ENCODE results near the gene LENG1. TPM values are rescaled to one million over a fixed set of nuclear protein-coding genes. Genes with fewer than 3 reads are reported as not detected.
A peak's percentile ranks its signal among the peaks of the same experiment; 100 is the strongest.

The LENG1 gene
- total RNA-seq, 1 experiment from 2014 or later = 11.2 TPM

DNA sequence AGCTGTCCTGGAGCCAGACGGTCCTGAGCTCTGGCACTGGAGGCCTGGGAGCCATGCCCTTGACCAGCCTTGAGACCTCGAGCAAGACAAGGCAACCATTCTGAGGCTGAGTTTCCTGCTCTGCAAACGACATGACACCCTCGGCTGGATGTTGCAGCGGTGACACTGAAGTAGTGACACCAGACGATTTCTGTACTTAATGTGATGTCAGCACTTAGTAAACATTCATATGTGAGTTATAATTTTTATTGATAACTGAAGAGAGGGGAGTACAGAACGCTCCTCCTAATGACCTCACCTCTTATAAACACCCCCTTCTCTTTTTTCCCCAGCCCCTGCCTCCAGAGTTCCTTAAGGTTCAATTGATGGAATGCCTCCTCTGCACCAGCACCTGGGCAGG, 51.0 kb downstream of the LENG1 start:
- H3K4me3 ChIP-seq (ENCODE audit: low read depth in 2 of 2, low read length in 2 of 2) = no peak overlapping the region
- in situ Hi-C loops (cut with HindIII; ENCODE audit: low pct_unique_long_range_greater_than_20kb, low sequenced_read_pairs) = no loop called here
- DNase-seq (ENCODE audit: low read depth, low spot score) (no peak), ATAC-seq (peak; percentile 6; the same call in 1 of the 2 replicates)
- BruUV-seq (replicated peaks) = no TSS peak
- H3K27me3 ChIP-seq (ENCODE audit: control insufficient read depth, insufficient read depth, low read length) = no peaks in the 10 kb centered on the region
- POLR2A ChIA-PET = no interaction called here
- H3K4me1 ChIP-seq (ENCODE audit: control insufficient read depth, insufficient read depth, low read length) = 0 out of 2 replicates have a peak, but pooled peaks cover 9% of the 10 kb centered on the region
- intact Hi-C loops (cut with micrococcal nuclease; ENCODE audit: unreplicated experiment) = no loop called here
- no peaks in the 10 kb centered on the region for H3K9me3 ChIP-seq (ENCODE audit: control insufficient read depth, insufficient read depth, low read depth, low read length)
- CTCF ChIA-PET = no interaction called here
- TF ChIP-seq CTCF (IDR thresholded peaks at IDR 0.05) = no peak
- TF ChIP-seq, protein P1, sequence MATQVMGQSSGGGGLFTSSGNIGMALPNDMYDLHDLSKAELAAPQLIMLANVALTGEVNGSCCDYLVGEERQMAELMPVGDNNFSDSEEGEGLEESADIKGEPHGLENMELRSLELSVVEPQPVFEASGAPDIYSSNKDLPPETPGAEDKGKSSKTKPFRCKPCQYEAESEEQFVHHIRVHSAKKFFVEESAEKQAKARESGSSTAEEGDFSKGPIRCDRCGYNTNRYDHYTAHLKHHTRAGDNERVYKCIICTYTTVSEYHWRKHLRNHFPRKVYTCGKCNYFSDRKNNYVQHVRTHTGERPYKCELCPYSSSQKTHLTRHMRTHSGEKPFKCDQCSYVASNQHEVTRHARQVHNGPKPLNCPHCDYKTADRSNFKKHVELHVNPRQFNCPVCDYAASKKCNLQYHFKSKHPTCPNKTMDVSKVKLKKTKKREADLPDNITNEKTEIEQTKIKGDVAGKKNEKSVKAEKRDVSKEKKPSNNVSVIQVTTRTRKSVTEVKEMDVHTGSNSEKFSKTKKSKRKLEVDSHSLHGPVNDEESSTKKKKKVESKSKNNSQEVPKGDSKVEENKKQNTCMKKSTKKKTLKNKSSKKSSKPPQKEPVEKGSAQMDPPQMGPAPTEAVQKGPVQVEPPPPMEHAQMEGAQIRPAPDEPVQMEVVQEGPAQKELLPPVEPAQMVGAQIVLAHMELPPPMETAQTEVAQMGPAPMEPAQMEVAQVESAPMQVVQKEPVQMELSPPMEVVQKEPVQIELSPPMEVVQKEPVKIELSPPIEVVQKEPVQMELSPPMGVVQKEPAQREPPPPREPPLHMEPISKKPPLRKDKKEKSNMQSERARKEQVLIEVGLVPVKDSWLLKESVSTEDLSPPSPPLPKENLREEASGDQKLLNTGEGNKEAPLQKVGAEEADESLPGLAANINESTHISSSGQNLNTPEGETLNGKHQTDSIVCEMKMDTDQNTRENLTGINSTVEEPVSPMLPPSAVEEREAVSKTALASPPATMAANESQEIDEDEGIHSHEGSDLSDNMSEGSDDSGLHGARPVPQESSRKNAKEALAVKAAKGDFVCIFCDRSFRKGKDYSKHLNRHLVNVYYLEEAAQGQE (IDR thresholded peaks at IDR 0.05; ENCODE audit: insufficient read depth in 1 of 2, low read depth in 2 of 2, low read length in 1 of 2) = no peak
- no peak for TF ChIP-seq TCF7L2 (IDR thresholded peaks at IDR 0.05; ENCODE audit: low read depth, low read length)
- no peak for TF ChIP-seq SIN3A (IDR thresholded peaks at IDR 0.05; ENCODE audit: borderline replicate concordance, insufficient read depth, low read depth, low read length)
- TF ChIP-seq POLR2AphosphoS5 (IDR thresholded peaks at IDR 0.05; ENCODE audit: low read depth, low read length) = no peak
- no peaks in the 10 kb centered on the region for H3K36me3 ChIP-seq (ENCODE audit: control insufficient read depth, insufficient read depth, low read length)
- H3K27ac ChIP-seq (ENCODE audit: low read length) = 0 out of 2 replicates have a peak overlapping the region, but pooled peaks have one; percentile 5

- H3K4me3 ChIP-seq (ENCODE audit: low read depth in 2 of 2, low read length in 2 of 2) = no peak overlapping the region
- TF ChIP-seq TCF7L2 (IDR thresholded peaks at IDR 0.05; ENCODE audit: low read depth, low read length) = no peak
- TF ChIP-seq POLR2AphosphoS5 (IDR thresholded peaks at IDR 0.05; ENCODE audit: low read depth, low read length) = no peak
- TF ChIP-seq CTCF (IDR thresholded peaks at IDR 0.05) = no peak
- no peak for TF ChIP-seq SIN3A (IDR thresholded peaks at IDR 0.05; ENCODE audit: borderline replicate concordance, insufficient read depth, low read depth, low read length)
- TF ChIP-seq, protein P1 (IDR thresholded peaks at IDR 0.05; ENCODE audit: insufficient read depth in 1 of 2, low read depth in 2 of 2, low read length in 1 of 2) = no peak
- H3K27ac ChIP-seq (ENCODE audit: low read length) = 0 out of 2 replicates have a peak overlapping the region, but pooled peaks have one; percentile 5
- CTCF ChIA-PET = no interaction called here
- POLR2A ChIA-PET = no interaction called here
- DNase-seq (ENCODE audit: low read depth, low spot score) = no peak
- in situ Hi-C loops (cut with HindIII; ENCODE audit: low pct_unique_long_range_greater_than_20kb, low sequenced_read_pairs) (no loop called here), intact Hi-C loops (cut with micrococcal nuclease; ENCODE audit: unreplicated experiment) (no loop called here)
- H3K4me1 ChIP-seq (ENCODE audit: control insufficient read depth, insufficient read depth, low read length) = 0 out of 2 replicates have a peak, but pooled peaks cover 9% of the 10 kb centered on the region
- H3K9me3 ChIP-seq (ENCODE audit: control insufficient read depth, insufficient read depth, low read depth, low read length) = no peaks in the 10 kb centered on the region
- no peaks in the 10 kb centered on the region; the same call in 1 of the 2 replicates for H3K36me3 ChIP-seq (ENCODE audit: control insufficient read depth, insufficient read depth, low read length)
- peak; percentile 5; the same call in 1 of the 2 replicates for ATAC-seq
- no TSS peak for BruUV-seq (replicated peaks)
- no peaks in the 10 kb centered on the region for H3K27me3 ChIP-seq (ENCODE audit: control insufficient read depth, insufficient read depth, low read length)
Measured at GRCh38 chr19:54107876-54108490, 51.5 kb downstream of the LENG1 start.
